Measurements from ENCODE around the gene NUMBL. TPM values are rescaled to one million over a fixed set of nuclear protein-coding genes. Genes with fewer than 3 reads are reported as not detected.

Gene NUMBL
- total RNA-seq, 1 donor from 2014 or later: 66.0 TPM

- Histone ChIP-seq H3K27ac (peak overlapping the region; percentile 93), H3K4me3 (peak overlapping the region; percentile 49 to 71), H3K36me3 (peaks cover 0 to 23% of the 10 kb centered on the region in 2 donors), H3K9me3 (no peaks in the 10 kb centered on the region), H3K4me1 (peaks cover 47% of the 10 kb centered on the region), H3K27me3 (no peaks in the 10 kb centered on the region)
- TF ChIP-seq POLR2A (IDR thresholded peaks at IDR 0.05) (no peak), CTCF (IDR thresholded peaks at IDR 0.05) (no peak), POLR2AphosphoS5 (IDR thresholded peaks at IDR 0.05; ENCODE audit: insufficient read depth in 1 of 2, low read depth in 1 of 2) (peak in 1 of 2 donors; percentile 10)
- no peak for DNase-seq (ENCODE audit: extremely low spot score in 2 of 2)
- intact Hi-C loops (cut with DNase I): loop anchor here (5.0 kb wide), 2 partner anchors 138 to 158 kb away; no protein-coding TSS in a partner anchor
Observed at GRCh38 chr19:40663695-40664692, 26.5 kb downstream of the NUMBL start.

GRCh38 chr19:40662925-40663694 lies 27.3 kb downstream of the NUMBL start:
- intact Hi-C loops (cut with DNase I): loop anchor here (5.0 kb wide), 2 partner anchors 139 to 159 kb away; no protein-coding TSS in a partner anchor
- DNase-seq (ENCODE audit: extremely low spot score in 2 of 2): peak in 1 of 2 donors; percentile 95
- TF ChIP-seq POLR2AphosphoS5 (IDR thresholded peaks at IDR 0.05; ENCODE audit: insufficient read depth in 1 of 2, low read depth in 1 of 2) (peak; percentile 52 to 84), CTCF (IDR thresholded peaks at IDR 0.05) (peak in 2 of 3 experiments; percentile 43 to 97), POLR2A (IDR thresholded peaks at IDR 0.05) (peak in 1 of 2 donors; percentile 28)
- Histone ChIP-seq H3K9me3 (no peaks in the 10 kb centered on the region), H3K4me3 (peak overlapping the region; percentile 49 to 71), H3K36me3 (peaks cover 0 to 14% of the 10 kb centered on the region in 2 donors), H3K27ac (peak overlapping the region; percentile 93), H3K27me3 (no peaks in the 10 kb centered on the region), H3K4me1 (peaks cover 47% of the 10 kb centered on the region)

- intact Hi-C loops (cut with DNase I): loop anchor here (5.0 kb wide), 2 partner anchors 141 to 161 kb away; no protein-coding TSS in a partner anchor
- Histone ChIP-seq H3K36me3 (no peaks in the 10 kb centered on the region), H3K9me3 (no peaks in the 10 kb centered on the region), H3K4me3 (no peak overlapping the region), H3K27ac (peak overlapping the region; percentile 93), H3K4me1 (peaks cover 39% of the 10 kb centered on the region), H3K27me3 (no peaks in the 10 kb centered on the region)
- DNase-seq (ENCODE audit: extremely low spot score in 2 of 2): no peak
- TF ChIP-seq POLR2AphosphoS5 (IDR thresholded peaks at IDR 0.05; ENCODE audit: insufficient read depth in 1 of 2, low read depth in 1 of 2): no peak
- TF ChIP-seq CTCF (IDR thresholded peaks at IDR 0.05): no peak
- no peak for TF ChIP-seq POLR2A (IDR thresholded peaks at IDR 0.05)
Observed at GRCh38 chr19:40661616-40662015, 28.8 kb downstream of the NUMBL start.

- TF ChIP-seq CTCF (IDR thresholded peaks at IDR 0.05) (no peak), POLR2A (IDR thresholded peaks at IDR 0.05) (no peak), POLR2AphosphoS5 (IDR thresholded peaks at IDR 0.05; ENCODE audit: insufficient read depth in 1 of 2, low read depth in 1 of 2) (no peak)
- Histone ChIP-seq H3K4me3 (no peak overlapping the region), H3K9me3 (no peaks in the 10 kb centered on the region), H3K36me3 (no peaks in the 10 kb centered on the region), H3K27ac (peak overlapping the region; percentile 62), H3K27me3 (no peaks in the 10 kb centered on the region), H3K4me1 (peaks cover 37% of the 10 kb centered on the region)
- DNase-seq (ENCODE audit: extremely low spot score in 2 of 2): no peak
- intact Hi-C loops (cut with DNase I): no loop called here
Observed at GRCh38 chr19:40659566-40659965, 30.9 kb downstream of the NUMBL start.
